Activated CD8-positive, alpha-beta memory T cell treated with anti-CD3 and anti-CD28 coated beads, Interleukin-2, amount 50 U/mL, for 4 hours (primary cell): ENCODE results near the gene TMEM106B.
"Not testable (repeated sequence)": the region's sequence is repeated elsewhere in the genome, so short reads cannot be mapped to it uniquely, and the experiment has no call there.

ENCODE experiments used
- DNase-seq: peaks from one replicate; pipeline ENCODE4 v3.0.0-alpha.2; 2020

The TMEM106B gene

DNA sequence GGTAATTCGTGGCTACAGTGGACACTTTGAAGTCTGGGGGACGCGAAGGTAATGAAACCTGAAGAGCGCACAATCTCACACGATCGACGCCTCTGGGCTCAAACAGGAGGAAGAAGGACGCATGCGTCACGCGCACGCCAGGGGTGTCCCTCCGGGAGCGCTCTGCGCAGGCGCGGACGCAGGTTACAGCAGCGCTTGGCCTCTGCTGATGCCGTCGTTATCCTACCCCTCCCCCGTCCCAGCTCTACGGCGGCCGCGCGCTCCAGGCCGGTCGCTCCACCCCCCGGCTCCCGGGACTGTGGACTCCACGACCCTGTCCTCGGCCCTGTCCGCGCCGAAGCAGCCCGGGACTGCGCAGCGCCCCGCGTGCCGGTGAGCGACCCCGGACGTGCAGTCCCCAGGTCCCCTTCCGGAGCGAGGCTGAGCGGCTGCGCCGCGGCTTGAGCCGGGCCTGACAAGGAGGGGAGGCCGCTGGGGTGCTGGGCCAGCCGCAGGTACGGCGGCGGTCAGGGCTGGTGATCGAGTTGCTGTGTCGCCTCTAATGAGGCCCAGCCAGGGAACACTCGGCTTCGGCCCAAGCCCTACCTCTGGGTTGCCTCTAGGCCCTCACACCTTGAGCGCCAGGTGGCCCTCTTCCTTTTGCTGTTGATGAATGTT lies at the start of gene TMEM106B:
TSS of gene TMEM106B (plus strand) at position 241 of the 657 bp plus-strand sequence. CDS start 3,517 bp downstream, outside the sequence.
- DNase-seq = peak; percentile 96

DNA sequence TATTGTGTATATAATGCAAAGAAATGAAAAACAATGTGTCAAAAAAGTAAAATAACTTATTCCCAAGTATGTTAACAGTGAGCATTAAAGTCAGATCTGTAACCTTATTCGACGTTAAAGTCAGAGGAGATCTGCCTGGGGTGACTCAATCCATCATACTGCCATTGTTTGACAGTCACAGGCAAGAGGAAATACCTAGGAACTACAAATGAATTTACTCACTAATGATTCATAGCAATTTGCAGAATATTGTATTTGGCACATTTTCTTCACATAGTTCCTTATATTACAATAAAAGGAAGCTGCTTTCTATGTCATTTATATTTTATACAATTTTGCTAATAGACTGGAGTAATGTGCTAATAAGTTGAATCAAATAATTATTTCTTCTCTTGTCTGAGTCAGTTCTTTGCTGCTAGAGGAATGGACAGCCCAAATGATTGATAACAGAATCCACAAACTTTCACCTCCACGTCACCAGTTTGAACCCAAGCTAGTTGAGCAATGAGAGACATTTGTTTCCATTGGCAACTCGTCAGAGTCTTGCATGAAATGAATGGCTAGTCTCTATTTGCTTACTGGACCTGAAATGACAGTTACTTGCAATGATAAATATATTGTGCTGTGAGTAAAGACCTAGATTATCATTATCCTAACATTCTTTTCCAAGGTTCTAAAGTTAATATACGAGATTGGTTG lies 48.5 kb upstream of the TMEM106B start:
- no peak for DNase-seq

DNA sequence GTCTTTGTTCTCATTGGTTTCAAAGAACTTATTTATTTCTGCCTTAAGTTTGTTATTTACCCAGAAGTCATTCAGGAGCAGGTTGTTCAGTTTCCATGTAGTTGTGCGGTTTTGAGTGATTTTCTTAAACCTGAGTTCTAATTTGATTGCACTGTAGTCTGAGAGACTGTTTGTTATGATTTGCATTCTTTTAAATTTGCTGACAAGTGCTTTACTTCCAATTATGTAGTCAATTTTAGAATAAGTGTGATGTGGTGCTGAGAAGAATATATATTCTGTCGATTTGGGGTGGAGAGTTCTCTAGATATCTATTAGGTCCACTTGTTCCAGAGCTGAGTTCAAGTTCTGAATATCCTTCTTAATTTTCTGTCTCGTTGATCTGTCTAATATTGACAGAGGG lies 43.0 kb upstream of the TMEM106B start:
- DNase-seq = not testable (repeated sequence)

DNA sequence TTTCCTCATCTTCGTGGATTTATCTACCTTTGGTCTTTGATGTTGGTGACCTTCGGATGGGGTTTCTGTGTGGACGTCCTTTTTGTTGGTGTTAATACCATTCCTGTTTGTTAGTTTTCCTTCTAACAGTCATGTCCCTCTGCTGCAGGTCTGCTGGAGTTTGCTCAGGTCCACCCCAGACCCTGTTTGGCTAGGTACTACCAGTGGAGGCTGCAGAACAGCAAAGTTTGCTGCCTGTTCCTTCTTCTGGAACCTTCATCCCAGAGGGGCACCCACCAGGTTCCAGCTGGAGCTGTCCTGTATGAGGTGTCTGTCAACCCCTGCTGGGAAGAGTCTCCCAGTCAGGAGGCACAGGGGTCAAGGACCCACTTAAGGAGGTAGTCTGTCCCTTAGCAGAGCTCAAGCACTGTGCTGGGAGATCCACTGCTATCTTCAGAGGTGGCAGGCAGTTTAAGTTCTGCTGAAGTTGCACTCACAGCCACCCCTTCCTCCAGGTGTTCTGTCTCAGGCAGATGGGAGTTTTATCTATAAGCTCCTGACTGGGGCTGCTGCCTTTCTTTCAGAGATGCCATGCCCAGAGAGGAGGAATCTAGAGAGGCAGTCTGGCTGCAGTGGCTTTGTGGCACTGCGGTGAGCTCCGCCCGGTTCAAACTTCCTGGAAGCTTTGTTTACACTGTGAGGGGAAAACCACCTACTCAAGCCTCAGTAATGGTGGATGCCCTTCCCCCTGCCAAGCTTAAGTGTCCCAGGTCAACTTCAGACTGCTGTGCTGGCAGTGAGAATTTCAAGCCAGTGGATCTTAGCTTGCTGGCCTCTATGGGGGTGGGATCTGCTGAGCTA lies 40.9 kb upstream of the TMEM106B start:
- DNase-seq = peak; percentile 16

DNA sequence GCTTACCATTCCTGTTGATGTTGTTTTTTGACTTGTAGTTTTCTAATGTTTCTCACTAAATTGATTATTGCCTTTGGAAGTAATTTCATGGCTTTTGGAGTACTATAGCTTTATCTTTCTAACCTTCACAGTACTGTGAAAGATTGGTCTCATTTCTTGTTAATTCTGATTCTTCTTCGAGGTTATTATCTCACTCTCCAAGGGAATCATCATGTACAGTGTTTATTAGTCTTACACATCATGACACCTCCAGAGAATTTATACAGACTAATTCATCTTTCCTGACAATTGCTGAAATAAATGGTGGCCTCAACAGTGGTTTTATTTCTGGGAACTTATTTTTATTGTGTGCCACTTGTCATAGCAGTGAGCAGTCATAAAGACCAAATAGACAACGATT lies 37.4 kb upstream of the TMEM106B start:
- DNase-seq = no peak

DNA sequence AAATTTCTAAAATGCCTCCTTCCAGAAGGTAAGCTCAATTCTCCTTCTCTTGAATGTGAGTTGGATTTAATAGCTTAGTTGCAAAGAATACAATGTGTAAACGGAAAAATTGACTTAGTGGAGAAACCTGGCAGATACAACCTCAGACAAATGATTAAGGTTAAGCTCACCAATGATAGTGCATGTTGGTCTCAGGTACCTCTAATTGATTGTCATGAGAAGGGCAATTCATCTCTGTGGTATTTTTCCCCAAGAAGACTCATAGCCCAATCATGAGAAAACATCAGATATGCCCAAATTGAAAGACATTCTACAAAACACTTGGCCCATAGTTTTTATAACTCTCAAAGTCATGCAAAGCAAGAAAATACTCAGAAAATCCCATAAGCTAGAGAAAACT lies 36.2 kb upstream of the TMEM106B start:
- DNase-seq = no peak

DNA sequence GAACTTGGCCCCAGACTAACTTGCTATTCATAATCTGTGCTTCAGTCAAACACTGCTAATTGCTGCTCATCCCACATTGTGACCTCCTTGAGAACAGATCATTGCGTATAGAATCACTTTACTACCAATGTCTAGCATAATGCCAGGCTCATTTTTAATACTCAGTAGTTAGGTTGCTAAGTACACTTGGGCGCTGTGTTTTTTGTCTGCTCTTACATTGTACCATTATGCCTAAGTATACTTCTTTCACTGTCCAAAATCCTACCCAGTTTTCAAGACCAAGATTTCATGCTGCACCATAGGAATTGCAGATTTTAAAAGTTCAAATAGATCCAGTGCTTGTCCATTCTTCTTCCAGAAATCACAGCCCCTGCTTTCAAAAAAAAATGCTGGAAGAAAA lies 32.8 kb upstream of the TMEM106B start:
- no peak for DNase-seq

DNA sequence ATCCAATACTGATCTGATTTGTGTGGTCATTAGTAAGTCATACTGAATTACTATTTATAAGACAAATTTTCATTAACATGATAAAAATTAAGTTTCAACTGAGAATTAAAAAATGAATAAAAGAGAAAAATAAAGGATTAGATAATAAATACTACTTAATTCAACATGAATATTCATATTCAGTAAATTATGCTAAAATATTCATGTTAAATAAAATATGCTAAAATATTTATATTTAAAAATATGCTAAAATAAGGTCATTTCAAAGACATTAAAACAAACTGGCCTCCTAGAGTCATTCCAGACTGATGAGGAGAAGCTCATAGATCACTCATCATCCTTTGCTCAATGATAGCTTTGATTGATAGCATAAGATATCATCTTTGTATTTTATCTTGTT lies 16.7 kb upstream of the TMEM106B start:
- no peak for DNase-seq

DNA sequence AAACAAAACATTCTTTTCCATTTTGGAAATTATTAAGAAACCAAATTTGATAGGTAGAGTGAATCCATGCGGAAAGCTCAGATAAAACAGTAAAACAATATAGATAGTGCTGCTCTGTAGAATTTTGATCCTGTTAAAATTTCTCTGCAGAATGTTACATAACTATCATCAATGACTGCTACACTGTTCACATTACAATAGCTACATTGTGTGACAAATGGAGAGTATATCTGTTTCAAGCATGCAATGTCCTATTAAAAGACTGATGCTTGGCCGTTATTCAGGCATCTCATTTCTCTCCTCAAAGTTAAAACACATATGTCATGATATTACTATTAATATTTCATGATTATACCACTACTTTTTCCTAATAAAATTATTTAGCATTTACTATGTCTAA lies 14.7 kb upstream of the TMEM106B start:
- no peak for DNase-seq

DNA sequence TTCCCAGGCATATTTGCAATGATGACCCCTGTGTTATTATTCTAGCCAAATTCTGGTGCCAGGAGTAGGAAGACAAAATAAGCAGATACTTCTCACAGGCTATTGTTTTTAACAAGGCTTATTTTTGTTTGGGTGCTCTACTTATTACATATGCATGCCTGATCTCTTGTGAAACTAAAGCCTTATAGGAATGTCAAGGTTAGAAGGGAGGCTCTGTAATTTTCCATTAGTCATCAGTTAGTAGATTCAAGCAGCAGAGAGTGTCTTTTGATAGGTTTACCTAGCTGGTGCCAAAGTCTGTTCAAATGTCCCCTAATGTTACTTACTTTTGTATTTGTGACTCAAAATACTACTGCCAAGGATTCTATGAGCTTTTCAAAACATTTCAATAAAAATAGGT lies 11.7 kb upstream of the TMEM106B start:
- DNase-seq = no peak

DNA sequence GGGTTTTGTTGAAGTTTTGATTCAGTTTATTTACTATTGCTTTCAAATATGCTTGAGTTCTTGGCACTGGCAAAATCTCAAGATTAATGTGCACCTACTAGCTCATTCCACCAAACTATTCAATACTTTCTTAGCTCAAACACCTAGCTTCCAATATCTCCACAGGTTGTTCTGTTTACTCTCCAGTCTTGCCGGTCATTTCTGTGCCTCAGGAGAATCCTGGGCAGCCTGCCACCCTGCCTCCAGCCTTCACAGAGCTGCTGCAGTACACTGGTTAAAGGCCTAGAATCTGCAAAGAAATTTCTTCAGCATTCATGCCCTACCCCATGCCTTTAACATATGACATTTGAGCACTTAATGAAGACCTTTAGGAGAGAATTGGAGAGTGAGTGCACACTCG lies 4.0 kb upstream of the TMEM106B start:
- DNase-seq = no peak

DNA sequence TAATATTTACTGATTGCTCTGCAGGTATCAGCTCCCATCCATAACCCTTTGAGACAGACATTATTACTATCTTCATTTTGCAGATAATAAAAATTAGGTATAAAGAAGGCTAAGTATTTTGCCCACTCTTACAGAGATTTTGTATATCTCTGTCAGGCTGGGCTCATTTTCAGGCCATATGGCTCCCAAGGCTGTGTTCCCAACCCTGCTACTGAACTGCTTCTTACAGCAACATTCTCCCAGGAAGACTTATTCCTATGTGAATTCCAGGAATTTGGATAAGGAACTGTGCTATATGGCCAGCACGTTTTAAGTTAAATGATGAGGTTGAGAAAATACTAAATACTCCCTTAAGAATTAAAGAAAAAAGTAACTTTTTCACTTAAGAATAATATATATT lies 1.9 kb upstream of the TMEM106B start:
- DNase-seq = no peak

DNA sequence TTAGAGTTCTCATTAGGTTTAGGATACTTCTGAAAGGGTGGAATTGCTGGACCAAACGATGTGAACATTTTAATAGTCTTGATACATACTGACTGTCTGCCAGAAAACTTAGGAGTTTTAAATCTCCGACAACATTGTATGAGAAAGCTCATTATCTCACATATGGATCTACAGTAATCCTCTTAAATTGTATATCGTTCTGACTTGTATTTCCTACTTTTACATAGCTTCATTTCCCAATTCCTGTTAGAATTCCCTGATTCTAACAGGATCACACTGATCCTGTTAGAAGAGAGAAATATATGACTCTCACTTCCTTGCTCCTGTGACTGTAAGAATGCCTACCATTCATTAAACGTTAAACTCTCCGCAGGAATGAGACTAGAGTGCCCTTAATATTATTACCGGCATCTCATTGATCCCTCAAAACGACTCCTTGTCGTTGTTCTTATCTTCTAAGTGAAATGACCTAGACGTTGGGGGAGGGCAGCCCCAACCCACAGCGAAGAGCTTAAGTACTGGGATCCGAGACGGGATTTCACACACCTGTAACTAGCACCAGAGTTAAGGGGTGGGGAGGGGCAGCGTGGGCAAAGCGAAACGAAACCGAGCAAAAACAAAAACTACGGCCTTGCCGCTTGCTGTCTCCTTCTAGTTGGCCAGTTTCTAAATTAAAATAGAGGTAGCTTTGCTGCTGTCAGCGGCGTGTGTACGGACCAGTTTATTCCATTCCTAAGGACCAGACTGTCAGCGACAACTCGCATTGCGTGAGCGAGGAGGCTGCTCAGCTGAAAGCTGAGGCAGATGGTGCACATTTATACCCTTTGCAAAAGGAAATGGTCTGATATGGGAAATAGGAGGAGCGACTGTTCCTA lies 678 bp upstream of the TMEM106B start:
- DNase-seq = peak; percentile 46

DNA sequence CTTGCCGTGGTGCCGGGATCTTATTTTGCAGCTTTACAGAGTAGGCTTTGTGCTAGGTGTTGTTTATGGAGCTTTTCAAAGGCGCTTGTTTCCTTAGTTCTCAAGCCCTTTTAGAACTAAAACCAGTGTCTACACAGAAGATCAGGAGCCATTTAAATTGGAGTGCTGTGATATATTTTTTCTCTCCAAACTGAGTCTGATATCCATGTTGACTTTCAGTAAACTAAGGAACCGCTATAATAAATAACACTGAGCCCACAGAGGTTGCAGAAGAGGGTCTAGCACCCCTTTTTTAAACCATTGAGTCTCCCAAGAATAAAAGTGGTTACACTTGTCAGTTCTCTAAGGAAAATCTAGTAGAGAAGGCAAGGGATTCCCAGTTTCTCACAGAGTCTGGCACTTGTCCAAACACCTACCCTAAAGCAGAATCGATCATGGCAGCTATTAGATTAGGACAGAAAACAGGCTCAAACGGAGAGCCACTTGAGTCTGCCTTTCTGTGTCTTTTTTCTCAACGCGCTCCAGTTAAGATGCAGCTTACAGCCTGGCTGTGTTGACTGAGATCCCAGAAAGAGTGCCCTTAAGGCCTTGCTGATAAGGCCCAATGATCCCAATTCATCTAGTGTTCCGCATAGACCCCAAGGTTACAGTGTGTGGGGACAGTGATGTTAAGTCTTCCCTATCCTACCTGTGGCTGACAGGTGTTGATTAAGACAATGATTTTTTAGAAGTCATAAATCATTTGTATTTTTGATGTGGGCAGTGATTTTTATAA lies 804 bp downstream of the TMEM106B start:
- DNase-seq = no peak

DNA sequence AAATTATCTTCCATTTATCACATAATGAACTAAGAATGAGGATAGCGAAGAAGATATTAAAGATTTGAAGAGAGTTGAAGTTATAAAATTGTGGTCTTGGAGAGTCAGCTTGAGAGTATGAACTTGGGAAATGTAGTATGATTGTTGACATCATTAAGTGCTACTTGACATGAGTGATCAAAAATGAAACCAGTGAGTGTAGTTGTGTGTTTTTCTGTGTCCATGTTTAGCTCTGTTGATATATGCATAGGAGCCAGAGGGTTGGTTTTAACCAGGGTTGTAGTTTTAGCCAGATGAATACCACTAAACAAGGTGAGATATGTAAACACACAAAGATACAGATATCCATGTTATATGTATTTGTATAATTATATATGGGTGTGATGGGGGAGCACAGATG lies 6.2 kb downstream of the TMEM106B start:
- DNase-seq = no peak

DNA sequence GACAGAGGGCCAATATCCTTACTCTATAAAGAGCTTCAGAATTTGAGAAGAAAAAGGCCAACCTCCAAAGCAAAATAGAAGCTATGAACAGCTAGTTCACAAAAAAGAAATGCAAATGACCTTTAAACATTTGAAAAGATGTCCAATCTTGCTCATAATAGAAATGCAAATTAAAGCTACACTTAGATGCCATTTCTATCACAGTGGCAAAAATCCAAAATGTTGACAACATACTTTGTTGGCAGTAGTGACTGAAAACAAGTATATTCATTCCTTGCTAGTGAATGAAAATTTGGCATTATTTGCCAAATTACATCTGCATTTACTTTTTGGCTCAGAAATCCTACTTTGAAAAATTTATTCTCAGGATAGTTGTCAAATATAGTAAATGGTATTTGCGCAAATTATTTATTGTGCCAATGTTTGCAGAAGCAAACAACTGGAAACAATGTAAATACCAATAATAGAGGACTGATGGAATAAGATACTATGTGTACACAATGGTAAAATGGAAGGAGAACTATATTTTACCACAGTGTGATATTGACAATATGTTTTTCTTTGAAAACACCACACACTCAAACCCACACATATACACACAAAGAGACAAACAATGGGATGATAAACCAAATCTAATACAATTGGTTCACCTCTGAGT lies 9.4 kb downstream of the TMEM106B start:
- no peak for DNase-seq

DNA sequence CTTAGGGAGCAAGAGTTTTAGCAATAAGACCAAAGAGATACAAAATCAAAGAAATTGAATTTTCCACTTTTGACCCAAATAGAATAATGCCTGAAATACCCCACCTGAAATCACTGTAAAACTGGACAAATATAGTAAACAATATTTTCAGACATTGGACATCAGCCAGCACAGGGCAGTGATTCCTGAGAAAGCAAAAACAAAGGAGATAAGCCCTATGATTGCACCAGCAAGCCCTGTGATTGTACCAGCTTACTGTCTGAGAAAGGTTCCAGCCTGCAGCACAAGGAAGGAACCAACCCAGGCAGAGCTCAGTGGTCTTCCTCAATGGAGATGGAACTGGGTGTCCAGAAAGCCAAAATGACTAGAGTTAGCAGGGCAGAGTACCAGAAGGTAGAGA lies 10.3 kb downstream of the TMEM106B start:
- DNase-seq = no peak

DNA sequence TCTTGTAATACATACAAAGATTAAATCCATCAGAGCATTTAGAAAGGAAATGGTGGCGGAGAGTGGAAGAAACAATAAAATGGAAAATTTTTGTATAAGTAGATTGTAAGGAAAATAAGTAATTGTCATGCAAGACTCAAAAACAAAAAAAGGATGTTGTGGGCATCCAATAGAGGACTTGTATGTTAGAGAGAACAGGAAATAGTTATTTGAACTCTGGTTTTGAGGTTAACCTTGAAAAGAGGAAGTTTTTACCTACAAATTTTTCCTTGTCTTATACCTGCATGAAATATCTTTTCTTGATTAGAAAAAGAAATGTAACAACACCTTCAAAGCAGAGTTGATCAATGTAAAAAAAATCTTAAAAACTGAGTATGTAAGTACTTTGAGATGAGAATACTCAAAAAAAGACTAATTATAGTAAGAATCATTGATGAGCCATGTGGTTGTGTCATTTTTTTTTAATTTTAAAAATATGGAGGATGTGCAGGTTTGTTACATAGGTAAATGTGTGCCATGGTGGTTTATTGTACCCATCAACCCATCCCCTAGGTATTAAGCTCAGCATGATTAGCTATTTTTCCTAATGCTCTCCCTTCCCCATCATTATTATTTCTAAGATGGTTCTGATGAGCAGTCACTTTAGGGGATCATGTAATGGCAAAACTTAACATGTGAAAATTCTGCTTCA lies 11.9 kb downstream of the TMEM106B start:
- DNase-seq = no peak

DNA sequence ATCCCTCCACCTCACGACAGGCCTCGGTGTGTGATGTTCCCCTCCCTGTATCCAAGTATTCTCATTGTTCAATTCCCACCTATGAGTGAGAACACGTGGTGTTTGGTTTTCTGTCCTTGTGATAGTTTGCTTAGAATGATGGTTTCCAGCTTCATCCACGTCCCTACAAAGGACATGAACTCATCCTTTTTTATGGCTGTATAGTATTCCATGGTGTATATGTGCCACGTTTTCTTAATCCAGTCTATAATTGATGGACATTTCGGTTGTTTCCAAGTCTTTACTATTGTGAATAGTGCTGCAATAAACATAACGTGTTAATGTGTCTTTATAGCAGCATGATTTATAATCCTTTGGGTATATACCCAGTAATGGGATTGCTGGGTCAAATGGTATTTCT lies 13.9 kb downstream of the TMEM106B start:
- not testable (repeated sequence) for DNase-seq

DNA sequence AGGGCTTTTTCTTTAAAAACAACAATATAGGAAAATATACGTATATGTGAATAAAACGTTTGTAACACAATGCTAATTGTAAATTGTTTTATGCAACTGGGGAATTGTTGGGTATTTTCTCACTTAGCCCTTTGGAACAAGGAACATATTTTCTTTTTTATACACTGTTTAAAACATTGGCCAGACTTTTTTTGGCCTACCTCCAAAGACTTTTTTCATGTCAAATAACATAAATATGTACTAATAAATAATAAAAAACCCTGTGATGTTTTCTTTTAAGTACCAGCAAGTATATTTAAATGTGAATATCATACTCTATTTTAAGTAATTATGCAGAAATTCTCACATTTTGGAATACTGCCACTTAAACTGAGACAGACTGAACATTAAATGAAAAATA lies 15.7 kb downstream of the TMEM106B start:
- DNase-seq = no peak

DNA sequence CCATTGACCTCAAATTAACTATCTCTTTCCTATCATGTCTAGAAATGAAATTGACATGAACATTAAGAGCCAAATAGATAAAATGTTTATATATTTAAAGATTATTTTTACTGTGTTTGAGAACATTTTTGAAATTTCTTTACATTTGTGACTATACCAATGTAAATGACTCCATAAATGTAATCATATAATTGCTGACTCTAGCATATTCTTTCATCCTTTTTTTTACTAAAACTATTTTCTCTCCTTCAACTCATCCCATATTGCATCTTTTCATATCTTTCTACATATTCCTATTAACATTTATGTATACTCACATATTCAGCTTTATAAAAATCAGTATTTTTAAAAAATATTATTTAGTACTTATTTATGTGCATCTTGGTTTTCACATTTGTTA lies 16.9 kb downstream of the TMEM106B start:
- no peak for DNase-seq
